Prostate gland (tissue), 2 donors: Measurements from ENCODE around the gene KRTAP1-5. TPM values are rescaled to one million over a fixed set of nuclear protein-coding genes. Genes with fewer than 3 reads are reported as not detected.

Source experiments
- DNase-seq: peaks from one replicate; pipeline ENCODE4 v3.0.0-alpha.2; 2019; ENCODE audit warnings: low spot score
- H3K27ac ChIP-seq, 2 donors: fragments of 200-600 bp; sonication (generic); 2 replicates each; pipeline ENCODE4 v1.5.1; 2017 to 2019
- H3K27me3 ChIP-seq: fragments of 200-600 bp; sonication (generic); replicated peaks from 2 replicates; pipeline ENCODE4 v1.5.1; 2019; ENCODE audit not compliant: insufficient read depth
- H3K36me3 ChIP-seq, 2 donors: fragments of 200-600 bp; sonication (generic); 1 replicate in 1 of 2; 2 replicates in 1 of 2; pipeline versions ENCODE4 v1.5.1 to v1.8.1; 2017 to 2019
- H3K4me1 ChIP-seq: fragments of 200-600 bp; sonication (generic); replicated peaks from 2 replicates; pipeline ENCODE4 v1.5.1; 2019
- H3K4me3 ChIP-seq, 2 donors: fragments of 200-600 bp; sonication (generic); 2 replicates each; pipeline ENCODE4 v1.5.1; 2017 to 2019
- H3K9me3 ChIP-seq: fragments of 200-600 bp; sonication (generic); 2 replicates; pipeline ENCODE4 v1.5.1; 2017
- POLR2A ChIP-seq: fragments of 450-650 bp; IDR thresholded peaks from one replicate; pipeline ENCODE4 v1.6.1; 2016; ENCODE audit warnings: antibody characterized with exemption, mild to moderate bottlenecking
- POLR2AphosphoS5 ChIP-seq: sonication (generic); formaldehyde crosslinking; IDR thresholded peaks from one replicate; pipeline ENCODE4 v1.6.1; 2017; ENCODE audit warnings: antibody characterized with exemption
- WGBS: methylation state at CpG from one replicate; pipeline ENCODE4 v1.1.5; 2018; 5-methylcytosine and 5-hydroxymethylcytosine counted together
- intact Hi-C: fragments of 100-400 bp; cut with DNase I; formaldehyde crosslinking; loops from one replicate; pipeline ENCODE4 v1.14.2; 2022
- total RNA-seq, 2 donors: library from RNA; depleted of rRNA; stranded (reverse); fragments of >200 nt; gene quantifications; one replicate each; pipeline ENCODE4 v1.1.0, GENCODE V29; 2016
- TF ChIP-seq, protein P1 (sequence below), 4 experiments: fragments of 200-600 bp in 2 of 4; fragments of 450-650 bp in 2 of 4; sonication (generic) in 2 of 4; IDR thresholded peaks; 1 replicate in 3 of 4; 2 replicates in 1 of 4; pipeline ENCODE4 v1.5.1; 2016 to 2019; ENCODE audit warnings: antibody characterized with exemption in 4 of 4, mild to moderate bottlenecking in 2 of 4, moderate library complexity in 2 of 4

Gene KRTAP1-5
- total RNA-seq, 2 donors from 2014 or later = 0.51 TPM; not detected in 1

GRCh38 chr17:40984226-40984625 lies 42.8 kb downstream of the KRTAP1-5 start, which contains the start of gene KRT40:
Gene KRT40, minus strand, starts transcription at chr17:40984326. Its CDS starts 53 bp downstream, at chr17:40984273.
- intact Hi-C loops = no loop called here
- no peaks in the 10 kb centered on the region for H3K27me3 ChIP-seq
- no peak within 1 kb of the TSS for H3K27ac ChIP-seq
- TF ChIP-seq, protein P1, sequence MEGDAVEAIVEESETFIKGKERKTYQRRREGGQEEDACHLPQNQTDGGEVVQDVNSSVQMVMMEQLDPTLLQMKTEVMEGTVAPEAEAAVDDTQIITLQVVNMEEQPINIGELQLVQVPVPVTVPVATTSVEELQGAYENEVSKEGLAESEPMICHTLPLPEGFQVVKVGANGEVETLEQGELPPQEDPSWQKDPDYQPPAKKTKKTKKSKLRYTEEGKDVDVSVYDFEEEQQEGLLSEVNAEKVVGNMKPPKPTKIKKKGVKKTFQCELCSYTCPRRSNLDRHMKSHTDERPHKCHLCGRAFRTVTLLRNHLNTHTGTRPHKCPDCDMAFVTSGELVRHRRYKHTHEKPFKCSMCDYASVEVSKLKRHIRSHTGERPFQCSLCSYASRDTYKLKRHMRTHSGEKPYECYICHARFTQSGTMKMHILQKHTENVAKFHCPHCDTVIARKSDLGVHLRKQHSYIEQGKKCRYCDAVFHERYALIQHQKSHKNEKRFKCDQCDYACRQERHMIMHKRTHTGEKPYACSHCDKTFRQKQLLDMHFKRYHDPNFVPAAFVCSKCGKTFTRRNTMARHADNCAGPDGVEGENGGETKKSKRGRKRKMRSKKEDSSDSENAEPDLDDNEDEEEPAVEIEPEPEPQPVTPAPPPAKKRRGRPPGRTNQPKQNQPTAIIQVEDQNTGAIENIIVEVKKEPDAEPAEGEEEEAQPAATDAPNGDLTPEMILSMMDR (IDR thresholded peaks at IDR 0.05) = no peak
- TF ChIP-seq POLR2A = no peak
- TF ChIP-seq POLR2AphosphoS5 = no peak
- 65% methylated on average over 3 of the region's 3 CpGs for WGBS
- no peak within 1 kb of the TSS for H3K4me3 ChIP-seq
- H3K4me1 ChIP-seq = no peaks in the 10 kb centered on the region
- H3K9me3 ChIP-seq = no peaks in the 10 kb centered on the region
- no peak for DNase-seq
- no peaks in the 10 kb centered on the region for H3K36me3 ChIP-seq

GRCh38 chr17:40981115-40981514 lies 45.9 kb downstream of the KRTAP1-5 start:
- no peak overlapping the region for H3K4me3 ChIP-seq
- no peak overlapping the region for H3K27ac ChIP-seq
- no peak for TF ChIP-seq POLR2A
- TF ChIP-seq, protein P1 (IDR thresholded peaks at IDR 0.05) = no peak
- TF ChIP-seq POLR2AphosphoS5 = no peak
- H3K4me1 ChIP-seq = no peaks in the 10 kb centered on the region
- intact Hi-C loops = no loop called here
- WGBS = 68% methylated on average over 5 of the region's 5 CpGs
- H3K9me3 ChIP-seq = no peaks in the 10 kb centered on the region
- H3K27me3 ChIP-seq = no peaks in the 10 kb centered on the region
- no peak for DNase-seq
- no peaks in the 10 kb centered on the region for H3K36me3 ChIP-seq

- TF ChIP-seq POLR2A (no peak), POLR2AphosphoS5 (no peak)
- TF ChIP-seq, protein P1 (IDR thresholded peaks at IDR 0.05) = no peak
- H3K36me3 ChIP-seq = no peaks in the 10 kb centered on the region
- H3K27me3 ChIP-seq = no peaks in the 10 kb centered on the region
- no peak overlapping the region for H3K4me3 ChIP-seq
- intact Hi-C loops = no loop called here
- no peak overlapping the region for H3K27ac ChIP-seq
- no peak for DNase-seq
- H3K9me3 ChIP-seq = no peaks in the 10 kb centered on the region
- 19% methylated on average over 8 of the region's 8 CpGs for WGBS
- no peaks in the 10 kb centered on the region for H3K4me1 ChIP-seq
Measured at GRCh38 chr17:40980596-40980995, 46.4 kb downstream of the KRTAP1-5 start.

GRCh38 chr17:40980117-40980516 lies 46.9 kb downstream of the KRTAP1-5 start:
- no peaks in the 10 kb centered on the region for H3K4me1 ChIP-seq
- H3K4me3 ChIP-seq = no peak overlapping the region
- WGBS = 92% methylated on average over 3 of the region's 3 CpGs
- no peaks in the 10 kb centered on the region for H3K36me3 ChIP-seq
- no peak for DNase-seq
- intact Hi-C loops = no loop called here
- H3K27me3 ChIP-seq = no peaks in the 10 kb centered on the region
- H3K27ac ChIP-seq = no peak overlapping the region
- no peaks in the 10 kb centered on the region for H3K9me3 ChIP-seq
- no peak for TF ChIP-seq POLR2A
- no peak for TF ChIP-seq POLR2AphosphoS5
- TF ChIP-seq, protein P1 (IDR thresholded peaks at IDR 0.05) = no peak

DNA sequence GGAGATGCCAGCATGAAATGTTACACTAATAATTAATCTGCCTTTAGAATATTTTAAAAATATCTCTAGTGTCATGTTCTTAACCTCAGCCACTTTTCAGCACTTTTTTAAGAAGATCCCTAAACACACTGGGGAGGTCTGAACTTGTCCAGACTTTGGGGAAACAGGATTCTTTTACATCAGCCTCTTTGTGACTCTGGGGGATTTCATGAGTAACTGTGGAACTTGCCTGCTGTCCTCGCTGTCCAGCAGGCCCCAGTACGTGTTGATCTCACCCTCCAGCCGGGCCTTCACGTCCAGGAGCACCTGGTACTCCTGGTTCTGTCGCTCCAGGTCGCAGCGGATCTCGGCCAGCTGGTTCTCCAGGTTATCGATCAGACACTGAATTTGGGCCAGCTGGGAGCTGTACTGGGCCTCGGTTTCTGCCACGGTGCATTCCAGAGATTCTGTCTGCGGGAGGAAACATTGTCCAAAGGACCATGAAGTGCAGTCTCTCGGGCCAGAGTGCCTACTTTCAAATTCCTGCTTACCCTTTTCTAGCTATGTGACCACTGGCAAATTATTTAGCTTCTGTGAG lies 48.3 kb downstream of the KRTAP1-5 start:
- no peaks in the 10 kb centered on the region for H3K9me3 ChIP-seq
- no peaks in the 10 kb centered on the region for H3K4me1 ChIP-seq
- H3K27ac ChIP-seq = peak overlapping the region; percentile 32 to 51
- H3K36me3 ChIP-seq = no peaks in the 10 kb centered on the region
- TF ChIP-seq, protein P1 (IDR thresholded peaks at IDR 0.05) = no peak
- TF ChIP-seq POLR2A (no peak), POLR2AphosphoS5 (peak; percentile 5)
- no peak for DNase-seq
- WGBS = 40% methylated on average over 13 of the region's 13 CpGs
- no peak overlapping the region for H3K4me3 ChIP-seq
- intact Hi-C loops = no loop called here
- H3K27me3 ChIP-seq = no peaks in the 10 kb centered on the region
